Measurements from ENCODE around the gene MYOZ2. TPM values are rescaled to one million over a fixed set of nuclear protein-coding genes. Genes with fewer than 3 reads are reported as not detected.
A peak's percentile ranks its signal among the peaks of the same experiment; 100 is the strongest.

MYOZ2 gene
- total RNA-seq, 4 donors from 2014 or later, result 0.20 to 2.3 (median 0.78) TPM

GRCh38 chr4:119104644-119105273, 30.9 kb upstream of the MYOZ2 start:
- no peaks in the 10 kb centered on the region for H3K36me3 ChIP-seq
- H3K4me3 ChIP-seq, result no peak overlapping the region
- no peak overlapping the region for H3K27ac ChIP-seq
- H3K4me1 ChIP-seq, result peaks cover 0 to 23% (median 3%) of the 10 kb centered on the region in 3 donors
- no peaks in the 10 kb centered on the region for H3K27me3 ChIP-seq
- H3K9me3 ChIP-seq, result no peaks in the 10 kb centered on the region
- WGBS, 2 donors (ENCODE audit: low coverage in 1 of 2), result 91 to 94% methylated on average over 4 of the region's 4 CpGs
- TF ChIP-seq, protein P1, sequence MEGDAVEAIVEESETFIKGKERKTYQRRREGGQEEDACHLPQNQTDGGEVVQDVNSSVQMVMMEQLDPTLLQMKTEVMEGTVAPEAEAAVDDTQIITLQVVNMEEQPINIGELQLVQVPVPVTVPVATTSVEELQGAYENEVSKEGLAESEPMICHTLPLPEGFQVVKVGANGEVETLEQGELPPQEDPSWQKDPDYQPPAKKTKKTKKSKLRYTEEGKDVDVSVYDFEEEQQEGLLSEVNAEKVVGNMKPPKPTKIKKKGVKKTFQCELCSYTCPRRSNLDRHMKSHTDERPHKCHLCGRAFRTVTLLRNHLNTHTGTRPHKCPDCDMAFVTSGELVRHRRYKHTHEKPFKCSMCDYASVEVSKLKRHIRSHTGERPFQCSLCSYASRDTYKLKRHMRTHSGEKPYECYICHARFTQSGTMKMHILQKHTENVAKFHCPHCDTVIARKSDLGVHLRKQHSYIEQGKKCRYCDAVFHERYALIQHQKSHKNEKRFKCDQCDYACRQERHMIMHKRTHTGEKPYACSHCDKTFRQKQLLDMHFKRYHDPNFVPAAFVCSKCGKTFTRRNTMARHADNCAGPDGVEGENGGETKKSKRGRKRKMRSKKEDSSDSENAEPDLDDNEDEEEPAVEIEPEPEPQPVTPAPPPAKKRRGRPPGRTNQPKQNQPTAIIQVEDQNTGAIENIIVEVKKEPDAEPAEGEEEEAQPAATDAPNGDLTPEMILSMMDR (IDR thresholded peaks at IDR 0.05), result no peak
- TF ChIP-seq POLR2AphosphoS5 (IDR thresholded peaks at IDR 0.05), result no peak
- TF ChIP-seq EP300 (IDR thresholded peaks at IDR 0.05), result no peak
- no peak for TF ChIP-seq POLR2A (IDR thresholded peaks at IDR 0.05)
- ATAC-seq, result no peak

GRCh38 chr4:119105605-119106004, 30.0 kb upstream of the MYOZ2 start:
- 86 to 100% methylated on average over 1 of the region's 1 CpG for WGBS, 2 donors (ENCODE audit: low coverage in 1 of 2)
- Histone ChIP-seq H3K36me3 (no peaks in the 10 kb centered on the region), H3K4me3 (no peak overlapping the region), H3K27ac (peak overlapping the region in 1 of 4 donors; percentile 10), H3K27me3 (no peaks in the 10 kb centered on the region), H3K9me3 (no peaks in the 10 kb centered on the region), H3K4me1 (peaks cover 0 to 23% (median 3%) of the 10 kb centered on the region in 3 donors)
- no peak for ATAC-seq
- TF ChIP-seq POLR2AphosphoS5 (IDR thresholded peaks at IDR 0.05) (no peak), EP300 (IDR thresholded peaks at IDR 0.05) (no peak), POLR2A (IDR thresholded peaks at IDR 0.05) (no peak)
- TF ChIP-seq, protein P1 (IDR thresholded peaks at IDR 0.05), result no peak

GRCh38 chr4:119106036-119107000, 29.3 kb upstream of the MYOZ2 start:
- peaks cover 0 to 23% (median 3%) of the 10 kb centered on the region in 3 donors for H3K4me1 ChIP-seq
- 50 to 64% methylated on average over 2 to 3 of the region's 4 CpGs for WGBS, 2 donors (ENCODE audit: low coverage in 1 of 2)
- H3K4me3 ChIP-seq, result no peak overlapping the region
- TF ChIP-seq EP300 (IDR thresholded peaks at IDR 0.05), result no peak
- TF ChIP-seq POLR2A (IDR thresholded peaks at IDR 0.05), result no peak
- TF ChIP-seq POLR2AphosphoS5 (IDR thresholded peaks at IDR 0.05), result no peak
- TF ChIP-seq, protein P1 (IDR thresholded peaks at IDR 0.05), result no peak
- ATAC-seq, result no peak
- H3K27ac ChIP-seq, result peak overlapping the region in 1 of 4 donors; percentile 10
- no peaks in the 10 kb centered on the region for H3K9me3 ChIP-seq
- H3K36me3 ChIP-seq, result no peaks in the 10 kb centered on the region
- no peaks in the 10 kb centered on the region for H3K27me3 ChIP-seq

DNA sequence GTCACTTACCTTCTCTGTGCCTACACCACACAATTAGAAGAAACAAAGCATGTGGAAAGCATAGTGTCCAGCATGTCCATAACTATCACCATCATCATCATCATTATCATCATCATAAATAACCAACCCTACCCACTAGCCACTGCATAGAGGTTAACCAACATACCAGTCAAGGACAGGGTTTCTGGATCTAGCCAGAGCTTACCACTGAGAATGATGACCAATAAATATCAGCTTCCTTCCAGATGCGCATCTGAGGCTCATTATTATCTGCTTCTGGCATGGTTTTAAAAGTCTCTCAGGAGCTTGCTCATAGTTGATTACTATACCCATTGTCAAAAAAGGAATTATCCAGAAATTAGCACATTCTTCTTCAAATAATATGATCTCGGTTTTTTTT, 25.5 kb upstream of the MYOZ2 start:
- Histone ChIP-seq H3K27ac (no peak overlapping the region), H3K4me1 (peaks cover 0 to 11% (median 0%) of the 10 kb centered on the region in 3 donors), H3K4me3 (no peak overlapping the region), H3K36me3 (no peaks in the 10 kb centered on the region), H3K27me3 (no peaks in the 10 kb centered on the region), H3K9me3 (no peaks in the 10 kb centered on the region)
- TF ChIP-seq POLR2A (IDR thresholded peaks at IDR 0.05) (no peak), POLR2AphosphoS5 (IDR thresholded peaks at IDR 0.05) (no peak), EP300 (IDR thresholded peaks at IDR 0.05) (no peak)
- TF ChIP-seq, protein P1 (IDR thresholded peaks at IDR 0.05), result no peak
- 83 to 100% methylated on average over 1 to 2 of the region's 2 CpGs for whole genome bisulfite sequencing, 2 donors (ENCODE audit: low coverage in 1 of 2)
- no peak for ATAC-seq
